Astrocyte of the spinal cord (primary cell): Measurements from ENCODE around the gene ARG2.

Source experiments
- DNase-seq: peaks from one replicate; pipeline ENCODE4 v3.0.0; 2011; ENCODE audit warnings: low read depth, low spot score
- H3K4me3 ChIP-seq: 2 replicates; pipeline ENCODE4 v1.5.1; 2011; ENCODE audit warnings: low read depth, mild to moderate bottlenecking, low read length, moderate library complexity
- CTCF ChIP-seq: IDR thresholded peaks from 2 replicates; pipeline ENCODE4 v1.5.1; 2012; ENCODE audit warnings: low read depth, mild to moderate bottlenecking, low read length, inconsistent platforms
- in situ Hi-C: cut with HindIII; loops from 2 replicates; pipeline ENCODE4 v1.10.0; 2017; ENCODE audit warnings: low sequenced_read_pairs

The ARG2 gene

GRCh38 chr14:67574156-67574555, 45.6 kb upstream of the ARG2 start:
- in situ Hi-C loops: no loop called here
- H3K4me3 ChIP-seq: no peak overlapping the region
- no peak for TF ChIP-seq CTCF
- no peak for DNase-seq

GRCh38 chr14:67574806-67575205, 44.9 kb upstream of the ARG2 start:
- in situ Hi-C loops: no loop called here
- no peak for DNase-seq
- H3K4me3 ChIP-seq: no peak overlapping the region
- TF ChIP-seq CTCF: no peak

GRCh38 chr14:67575684-67576083, 44.0 kb upstream of the ARG2 start:
- no peak for TF ChIP-seq CTCF
- H3K4me3 ChIP-seq: no peak overlapping the region
- no peak for DNase-seq
- in situ Hi-C loops: no loop called here

- DNase-seq: no peak
- TF ChIP-seq CTCF: no peak
- in situ Hi-C loops: no loop called here
- no peak overlapping the region for H3K4me3 ChIP-seq
Measured at GRCh38 chr14:67576216-67576955, 43.3 kb upstream of the ARG2 start.

- no peak for TF ChIP-seq CTCF
- H3K4me3 ChIP-seq: no peak overlapping the region
- in situ Hi-C loops: no loop called here
- DNase-seq: no peak
Measured at GRCh38 chr14:67577181-67577808, 42.4 kb upstream of the ARG2 start.

- no peak for DNase-seq
- H3K4me3 ChIP-seq: no peak overlapping the region
- in situ Hi-C loops: no loop called here
- TF ChIP-seq CTCF: no peak
Measured at GRCh38 chr14:67577909-67578749, 41.6 kb upstream of the ARG2 start.
